Spleen (tissue), 7 donors: ENCODE data around the gene RBM39.

Source experiments
- POLR2AphosphoS5 ChIP-seq, 3 donors: sonication (generic); formaldehyde crosslinking; IDR thresholded peaks; one replicate each; pipeline ENCODE4 v1.5.1; 2017; ENCODE audit warnings: antibody characterized with exemption in 3 of 3
- TF ChIP-seq, protein P1 (sequence below), 11 experiments: fragments of 200-600 bp in 7 of 11; fragments of 450-650 bp in 4 of 11; sonication (generic) in 4 of 11; IDR thresholded peaks in 8 of 11; conservative IDR thresholded peaks in 3 of 11; 1 replicate in 7 of 11; 2 replicates in 4 of 11; pipeline versions ENCODE4 v1.4.0 to v1.8.0; 2016 to 2021; ENCODE audit warnings: antibody characterized with exemption in 11 of 11, inconsistent platforms in 4 of 11, mild to moderate bottlenecking in 1 of 11
- donor health status: DM: no; HTN: no; CAD: no; lungs with moderate emphysema.
- donor health status: DM: no; HTN: no; CAD: no.
- donor health status: DM: no; HTN: no; CAD: no.

DNA sequence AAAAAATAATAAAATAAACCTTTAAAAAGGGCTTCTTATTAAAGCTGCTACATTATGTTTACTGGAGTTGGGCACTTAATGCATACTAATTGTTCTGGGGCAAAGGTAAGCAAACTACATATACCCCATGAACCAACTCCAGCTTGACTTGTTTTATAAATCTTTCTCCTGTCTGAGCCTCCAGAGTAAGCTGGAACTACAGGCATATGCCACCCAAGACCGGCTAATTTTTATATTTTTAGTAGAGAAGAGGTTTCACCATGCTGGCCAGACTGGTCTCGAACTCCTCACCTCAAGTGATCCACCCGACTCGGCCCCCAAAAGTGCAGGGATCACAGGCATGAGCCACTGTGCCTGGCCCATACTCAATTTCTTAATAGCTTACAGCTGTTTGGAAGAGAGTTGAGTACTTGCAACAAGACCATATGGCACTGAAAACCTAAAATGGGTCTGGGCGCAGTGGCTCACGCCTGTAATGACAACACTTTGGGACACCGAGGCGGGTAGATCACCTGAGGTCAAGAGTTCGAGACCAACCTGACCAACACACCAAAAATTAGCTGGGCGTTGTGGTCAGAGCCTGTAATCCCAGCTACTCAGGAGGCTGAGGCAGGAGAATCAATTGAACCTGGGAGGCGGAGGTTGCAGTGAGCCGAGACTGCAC, 23.0 kb downstream of the RBM39 start:
- peak; percentile 23 to 34 (median 25) for TF ChIP-seq POLR2AphosphoS5 (IDR thresholded peaks at IDR 0.05)
- TF ChIP-seq, protein P1, sequence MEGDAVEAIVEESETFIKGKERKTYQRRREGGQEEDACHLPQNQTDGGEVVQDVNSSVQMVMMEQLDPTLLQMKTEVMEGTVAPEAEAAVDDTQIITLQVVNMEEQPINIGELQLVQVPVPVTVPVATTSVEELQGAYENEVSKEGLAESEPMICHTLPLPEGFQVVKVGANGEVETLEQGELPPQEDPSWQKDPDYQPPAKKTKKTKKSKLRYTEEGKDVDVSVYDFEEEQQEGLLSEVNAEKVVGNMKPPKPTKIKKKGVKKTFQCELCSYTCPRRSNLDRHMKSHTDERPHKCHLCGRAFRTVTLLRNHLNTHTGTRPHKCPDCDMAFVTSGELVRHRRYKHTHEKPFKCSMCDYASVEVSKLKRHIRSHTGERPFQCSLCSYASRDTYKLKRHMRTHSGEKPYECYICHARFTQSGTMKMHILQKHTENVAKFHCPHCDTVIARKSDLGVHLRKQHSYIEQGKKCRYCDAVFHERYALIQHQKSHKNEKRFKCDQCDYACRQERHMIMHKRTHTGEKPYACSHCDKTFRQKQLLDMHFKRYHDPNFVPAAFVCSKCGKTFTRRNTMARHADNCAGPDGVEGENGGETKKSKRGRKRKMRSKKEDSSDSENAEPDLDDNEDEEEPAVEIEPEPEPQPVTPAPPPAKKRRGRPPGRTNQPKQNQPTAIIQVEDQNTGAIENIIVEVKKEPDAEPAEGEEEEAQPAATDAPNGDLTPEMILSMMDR (IDR thresholded peaks at IDR 0.05 in 8 of 11, conservative IDR thresholded peaks at IDR 0.05 in 3 of 11) = no peak
